ENCODE results near the gene EIPR1.

DNA sequence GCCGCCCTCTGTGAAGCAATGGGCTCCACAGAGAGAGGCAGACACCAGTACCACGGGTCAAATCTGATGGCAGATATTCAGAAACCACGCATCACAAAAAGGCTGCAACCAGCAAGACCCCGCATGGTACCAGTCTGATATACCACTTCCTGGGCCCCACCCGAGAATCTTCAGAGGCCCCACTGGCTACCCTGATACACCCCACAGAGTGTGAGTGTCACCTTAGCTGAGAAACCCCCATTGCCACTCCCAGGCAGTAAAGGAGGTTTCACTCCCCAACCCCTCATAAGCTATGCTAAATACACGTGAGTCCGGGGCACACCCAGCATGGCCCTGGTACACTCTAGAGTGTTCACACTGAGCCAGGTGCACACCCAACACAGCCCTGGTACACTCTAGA, 160.0 kb downstream of the EIPR1 start:
- TF ChIP-seq, protein P1, sequence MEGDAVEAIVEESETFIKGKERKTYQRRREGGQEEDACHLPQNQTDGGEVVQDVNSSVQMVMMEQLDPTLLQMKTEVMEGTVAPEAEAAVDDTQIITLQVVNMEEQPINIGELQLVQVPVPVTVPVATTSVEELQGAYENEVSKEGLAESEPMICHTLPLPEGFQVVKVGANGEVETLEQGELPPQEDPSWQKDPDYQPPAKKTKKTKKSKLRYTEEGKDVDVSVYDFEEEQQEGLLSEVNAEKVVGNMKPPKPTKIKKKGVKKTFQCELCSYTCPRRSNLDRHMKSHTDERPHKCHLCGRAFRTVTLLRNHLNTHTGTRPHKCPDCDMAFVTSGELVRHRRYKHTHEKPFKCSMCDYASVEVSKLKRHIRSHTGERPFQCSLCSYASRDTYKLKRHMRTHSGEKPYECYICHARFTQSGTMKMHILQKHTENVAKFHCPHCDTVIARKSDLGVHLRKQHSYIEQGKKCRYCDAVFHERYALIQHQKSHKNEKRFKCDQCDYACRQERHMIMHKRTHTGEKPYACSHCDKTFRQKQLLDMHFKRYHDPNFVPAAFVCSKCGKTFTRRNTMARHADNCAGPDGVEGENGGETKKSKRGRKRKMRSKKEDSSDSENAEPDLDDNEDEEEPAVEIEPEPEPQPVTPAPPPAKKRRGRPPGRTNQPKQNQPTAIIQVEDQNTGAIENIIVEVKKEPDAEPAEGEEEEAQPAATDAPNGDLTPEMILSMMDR (IDR thresholded peaks at IDR 0.05; ENCODE audit: insufficient read depth, low read depth, low read length): no peak
- no peak for TF ChIP-seq EZH2 (IDR thresholded peaks at IDR 0.05; ENCODE audit: insufficient read depth, low read length)
